ENCODE measurements around the gene SIVA1. TPM values are rescaled to one million over a fixed set of nuclear protein-coding genes. Genes with fewer than 3 reads are reported as not detected.
A peak's percentile ranks its signal among the peaks of the same experiment; 100 is the strongest.

SIVA1 gene
- total RNA-seq, 1 donor from 2014 or later = 47.0 TPM

GRCh38 chr14:104735830-104736642 lies 16.9 kb upstream of the SIVA1 start:
- peak overlapping the region; percentile 16 for H3K4me3 Mint-ChIP-seq (ENCODE audit: unreplicated experiment)
- H3K36me3 Mint-ChIP-seq (ENCODE audit: low read depth) = peaks cover 4% of the 10 kb centered on the region
- peak overlapping the region; percentile 98 for H3K27ac Mint-ChIP-seq (ENCODE audit: unreplicated experiment)
- H3K27me3 Mint-ChIP-seq (ENCODE audit: low read depth) = no peaks in the 10 kb centered on the region
- DNase-seq (ENCODE audit: low spot score) = no peak
- no peak for TF ChIP-seq CTCF (IDR thresholded peaks at IDR 0.05)
- H3K4me1 Mint-ChIP-seq (ENCODE audit: low read depth) = peaks cover 20% of the 10 kb centered on the region
- H3K9me3 Mint-ChIP-seq (ENCODE audit: low read depth) = no peaks in the 10 kb centered on the region

- DNase-seq (ENCODE audit: low spot score) = no peak
- no peak for TF ChIP-seq CTCF (IDR thresholded peaks at IDR 0.05)
- H3K36me3 Mint-ChIP-seq (ENCODE audit: low read depth) = peaks cover 5% of the 10 kb centered on the region
- no peak overlapping the region for H3K27ac Mint-ChIP-seq (ENCODE audit: unreplicated experiment)
- H3K27me3 Mint-ChIP-seq (ENCODE audit: low read depth) = no peaks in the 10 kb centered on the region
- H3K4me1 Mint-ChIP-seq (ENCODE audit: low read depth) = peaks cover 26% of the 10 kb centered on the region
- no peak overlapping the region for H3K4me3 Mint-ChIP-seq (ENCODE audit: unreplicated experiment)
- no peaks in the 10 kb centered on the region for H3K9me3 Mint-ChIP-seq (ENCODE audit: low read depth)
These were observed 14.4 kb upstream of the SIVA1 start for GRCh38 chr14:104738375-104739019.

- TF ChIP-seq CTCF (IDR thresholded peaks at IDR 0.05) = no peak
- no peak overlapping the region for H3K27ac Mint-ChIP-seq (ENCODE audit: unreplicated experiment)
- peaks cover 26% of the 10 kb centered on the region for H3K4me1 Mint-ChIP-seq (ENCODE audit: low read depth)
- H3K36me3 Mint-ChIP-seq (ENCODE audit: low read depth) = peaks cover 5% of the 10 kb centered on the region
- no peak overlapping the region for H3K4me3 Mint-ChIP-seq (ENCODE audit: unreplicated experiment)
- no peaks in the 10 kb centered on the region for H3K9me3 Mint-ChIP-seq (ENCODE audit: low read depth)
- H3K27me3 Mint-ChIP-seq (ENCODE audit: low read depth) = no peaks in the 10 kb centered on the region
- DNase-seq (ENCODE audit: low spot score) = no peak
These were observed 13.9 kb upstream of the SIVA1 start for GRCh38 chr14:104739026-104739425.

GRCh38 chr14:104739546-104740516 lies 13.1 kb upstream of the SIVA1 start:
- TF ChIP-seq CTCF (IDR thresholded peaks at IDR 0.05) = no peak
- peaks cover 5% of the 10 kb centered on the region for H3K36me3 Mint-ChIP-seq (ENCODE audit: low read depth)
- no peaks in the 10 kb centered on the region for H3K9me3 Mint-ChIP-seq (ENCODE audit: low read depth)
- no peaks in the 10 kb centered on the region for H3K27me3 Mint-ChIP-seq (ENCODE audit: low read depth)
- peaks cover 26% of the 10 kb centered on the region for H3K4me1 Mint-ChIP-seq (ENCODE audit: low read depth)
- no peak for DNase-seq (ENCODE audit: low spot score)
- no peak overlapping the region for H3K27ac Mint-ChIP-seq (ENCODE audit: unreplicated experiment)
- no peak overlapping the region for H3K4me3 Mint-ChIP-seq (ENCODE audit: unreplicated experiment)
